GM12872 (cell line): Measurements from ENCODE around the gene ZNF655.

Experiments used
- CTCF ChIP-seq: IDR thresholded peaks from 3 replicates; pipeline ENCODE4 v1.5.1; 2011; ENCODE audit warnings: low read depth, mild to moderate bottlenecking, low read length, moderate library complexity; ENCODE audit not compliant: insufficient read depth

ZNF655 gene

GRCh38 chr7:99562832-99563231, 4.4 kb downstream of the ZNF655 start:
- no peak for TF ChIP-seq CTCF

- no peak for TF ChIP-seq CTCF
Observed at GRCh38 chr7:99563650-99564049, 5.2 kb downstream of the ZNF655 start.

- TF ChIP-seq CTCF: no peak
Observed at GRCh38 chr7:99571768-99572167, 13.3 kb downstream of the ZNF655 start.

GRCh38 chr7:99573257-99573656, 14.8 kb downstream of the ZNF655 start:
- no peak for TF ChIP-seq CTCF

- no peak for TF ChIP-seq CTCF
Observed at GRCh38 chr7:99576251-99576650, 17.8 kb downstream of the ZNF655 start.

- TF ChIP-seq CTCF: no peak
Observed at GRCh38 chr7:99579281-99579955, 21.0 kb downstream of the ZNF655 start.

GRCh38 chr7:99579956-99580777, 21.7 kb downstream of the ZNF655 start:
- peak; percentile 36; the same call in 2 of the 3 replicates for TF ChIP-seq CTCF
